SK-N-SH (cell line): ENCODE results near the gene PELI3.
"Not testable (repeated sequence)": the region's sequence is repeated elsewhere in the genome, so short reads cannot be mapped to it uniquely, and the experiment has no call there.

Experiments used
- CTCF ChIP-seq: fragments of 200-600 bp; sonication (generic); IDR thresholded peaks from 2 replicates; pipeline ENCODE4 v1.6.1; 2017; ENCODE audit warnings: antibody characterized with exemption, mild to moderate bottlenecking, moderate library complexity
- EP300 ChIP-seq, 2 experiments: IDR thresholded peaks; 2 replicates each; pipeline versions ENCODE4 v1.4.0 to v1.6.1; 2012; ENCODE audit warnings: borderline replicate concordance in 1 of 2, low read depth in 1 of 2, low read length in 1 of 2
- FOXM1 ChIP-seq: IDR thresholded peaks from 2 replicates; pipeline ENCODE4 v1.4.0; 2012; ENCODE audit warnings: low read depth, mild to moderate bottlenecking
- MEF2A ChIP-seq: IDR thresholded peaks from 2 replicates; pipeline ENCODE4 v1.4.0; 2012; ENCODE audit warnings: low read depth, borderline replicate concordance
- MXI1 ChIP-seq: IDR thresholded peaks from 2 replicates; pipeline ENCODE4 v1.6.1; 2012; ENCODE audit warnings: mild to moderate bottlenecking, low read depth, low read length, improper control_type of control experiment
- PBX3 ChIP-seq: IDR thresholded peaks from 2 replicates; pipeline ENCODE4; 2012
- POLR2AphosphoS5 ChIP-seq: IDR thresholded peaks from 2 replicates; pipeline ENCODE4 v1.6.1; 2012; ENCODE audit warnings: low read depth, low read length
- REST ChIP-seq: IDR thresholded peaks from 2 replicates; pipeline ENCODE4 v1.6.1; 2012; ENCODE audit warnings: mild to moderate bottlenecking, low read depth, low read length, moderate library complexity
- RFX5 ChIP-seq: IDR thresholded peaks from 2 replicates; pipeline ENCODE4 v1.6.1; 2012; ENCODE audit warnings: mild to moderate bottlenecking, improper control_type of control experiment, low read length
- SIN3A ChIP-seq: IDR thresholded peaks from 2 replicates; pipeline ENCODE4 v1.6.1; 2012; ENCODE audit warnings: low read depth, mild to moderate bottlenecking, low read length, moderate library complexity, borderline replicate concordance
- SMC3 ChIP-seq: IDR thresholded peaks from 2 replicates; pipeline ENCODE4 v1.6.1; 2012; ENCODE audit warnings: low read depth, low read length, improper control_type of control experiment
- TEAD4 ChIP-seq: IDR thresholded peaks from 2 replicates; pipeline ENCODE4 v1.4.0; 2012; ENCODE audit warnings: mild to moderate bottlenecking, borderline replicate concordance; ENCODE audit not compliant: insufficient read depth
- YY1 ChIP-seq: IDR thresholded peaks from 2 replicates; pipeline ENCODE4 v1.4.0; 2012; ENCODE audit warnings: low read depth, mild to moderate bottlenecking

- not testable (repeated sequence) for TF ChIP-seq EP300 (IDR thresholded peaks at IDR 0.05; ENCODE audit: borderline replicate concordance in 1 of 2, low read depth in 1 of 2, low read length in 1 of 2); CTCF; FOXM1; SIN3A; SMC3; RFX5; TEAD4; MEF2A; REST; POLR2AphosphoS5; MXI1; YY1; PBX3
Observed at GRCh38 chr11:66431287-66431686, 35.4 kb upstream of the PELI3 start.
